K562 (cell line): Measurements from ENCODE around the gene PTPRC.

Experiments used
- CHD1 ChIP-seq: fragments of 200-600 bp; sonication (generic); IDR thresholded peaks from one replicate; pipeline ENCODE4 v1.6.1; 2012; ENCODE audit warnings: mild to moderate bottlenecking, moderate library complexity, low read length, inconsistent platforms
- E2F6 ChIP-seq, 2 experiments: IDR thresholded peaks; 2 replicates each; pipeline ENCODE4 v1.6.1; 2011; ENCODE audit warnings: borderline replicate concordance in 1 of 2, control low read depth in 1 of 2, low read depth in 1 of 2, low read length in 1 of 2, mild to moderate bottlenecking in 1 of 2, mixed read lengths in 1 of 2, moderate library complexity in 1 of 2; ENCODE audit not compliant: insufficient read depth in 1 of 2, insufficient read length in 1 of 2, poor library complexity in 1 of 2, severe bottlenecking in 1 of 2; ENCODE audit errors: extremely low read depth in 1 of 2
- MEF2D ChIP-seq: conservative IDR thresholded peaks from 2 replicates; pipeline ENCODE4 v1.6.1; 2016; ENCODE audit warnings: low read depth, missing genetic modification characterization, missing compliant biosample characterization
- SIN3A ChIP-seq, 2 experiments: fragments of 150-350 bp in 1 of 2; IDR thresholded peaks; 2 replicates each; pipeline ENCODE4 v1.6.1; 2011 to 2016; ENCODE audit warnings: borderline replicate concordance in 2 of 2, low read depth in 2 of 2, low read length in 2 of 2, mild to moderate bottlenecking in 2 of 2, moderate library complexity in 2 of 2; ENCODE audit not compliant: control insufficient read depth in 1 of 2

DNA sequence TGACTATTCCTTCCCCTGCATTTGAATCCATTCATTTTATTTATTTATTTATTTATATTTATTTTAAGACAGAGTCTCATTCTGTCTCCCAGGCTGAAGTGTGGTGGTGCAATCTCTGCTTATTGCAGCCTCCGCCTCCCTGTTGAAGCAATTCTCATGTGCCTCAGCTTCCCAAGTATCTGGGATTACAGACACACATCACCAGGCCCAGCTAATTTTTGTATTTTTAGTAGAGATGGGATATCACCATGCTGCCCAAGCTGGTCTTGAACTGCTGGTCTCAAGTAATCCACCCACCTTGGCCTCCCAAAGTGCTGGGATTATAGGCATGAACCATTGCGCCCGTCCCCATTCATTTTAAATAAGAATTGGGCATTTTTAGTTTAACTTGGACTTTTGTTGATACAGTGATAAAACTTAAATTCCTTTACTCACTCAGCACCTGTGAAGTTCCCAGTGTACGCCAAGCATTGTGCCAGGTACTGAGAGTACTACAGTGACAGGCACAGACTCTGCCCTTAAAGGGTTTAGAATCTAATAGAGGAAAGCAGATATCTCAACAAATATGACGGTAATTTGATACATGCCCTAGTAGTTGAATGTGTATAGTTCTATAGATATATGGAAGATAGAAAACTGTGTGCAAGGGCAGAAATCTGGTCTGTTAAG is 90.5 kb downstream of the PTPRC start:
- TF ChIP-seq CHD1, result no peak
- TF ChIP-seq MEF2D, result no peak
- TF ChIP-seq E2F6 (IDR thresholded peaks at IDR 0.05; ENCODE audit: borderline replicate concordance in 1 of 2, extremely low read depth in 1 of 2, insufficient read depth in 1 of 2, insufficient read length in 1 of 2, low read depth in 1 of 2, low read length in 1 of 2, poor library complexity in 1 of 2, severe bottlenecking in 1 of 2), result no peak
- TF ChIP-seq SIN3A (IDR thresholded peaks at IDR 0.05; ENCODE audit: borderline replicate concordance in 2 of 2, control insufficient read depth in 1 of 2, low read depth in 2 of 2, low read length in 2 of 2), result no peak
